NT2/D1 (cell line): ENCODE data around the gene NT5DC1.

ENCODE experiments used
- SUZ12 ChIP-seq: IDR thresholded peaks from 2 replicates; pipeline ENCODE4 v1.6.1; 2011; ENCODE audit not compliant: insufficient read length, insufficient read depth; ENCODE audit errors: extremely low read depth
- YY1 ChIP-seq: IDR thresholded peaks from 2 replicates; pipeline ENCODE4 v1.6.1; 2011; ENCODE audit not compliant: insufficient read length, insufficient read depth

GRCh38 chr6:116298273-116298672 lies 197.6 kb downstream of the NT5DC1 start:
- no peak for TF ChIP-seq YY1
- no peak for TF ChIP-seq SUZ12
